ENCODE measurements around the gene SGPL1. TPM values are rescaled to one million over a fixed set of nuclear protein-coding genes. Genes with fewer than 3 reads are reported as not detected.

Gene SGPL1
- polyA plus RNA-seq, 1 experiment: 16.6 TPM

DNA sequence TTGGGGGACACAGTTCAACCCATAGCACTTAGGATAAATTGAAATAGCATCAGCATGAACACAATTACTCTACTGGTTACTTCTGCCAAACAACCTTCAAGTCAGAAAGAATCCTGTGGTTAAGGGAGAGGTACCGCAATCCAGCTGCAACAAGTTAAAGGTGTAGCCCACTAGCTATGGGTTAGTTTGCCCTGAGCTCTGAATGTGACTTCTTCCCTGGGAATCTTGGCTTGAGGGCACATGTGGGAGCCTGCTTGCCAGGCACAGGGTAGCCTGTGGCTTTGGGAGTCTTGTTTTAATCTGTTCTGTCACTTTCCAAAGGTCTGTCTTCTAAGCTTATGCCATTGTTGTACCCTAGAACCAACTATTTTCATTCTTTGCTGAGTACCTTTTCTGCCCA lies 8.9 kb upstream of the SGPL1 start:
- H3K27me3 ChIP-seq (ENCODE audit: control insufficient read depth, insufficient read depth, low read length): peaks cover 5% of the 10 kb centered on the region; the same call in 1 of the 2 replicates
- CTCF ChIA-PET: interaction anchor here (0.8 to 2.8 kb wide), 4 partner anchors 10 to 462 kb away, joined by 3 to 15 read pairs (median 3); partner anchors contain the start of gene SGPL1
- H3K36me3 ChIP-seq (ENCODE audit: control insufficient read depth, insufficient read depth, low read length): no peaks in the 10 kb centered on the region
- no peak for DNase-seq (ENCODE audit: low read depth)
- H3K4me3 ChIP-seq (ENCODE audit: low read depth, low read length): no peak overlapping the region
- TF ChIP-seq, protein P1, sequence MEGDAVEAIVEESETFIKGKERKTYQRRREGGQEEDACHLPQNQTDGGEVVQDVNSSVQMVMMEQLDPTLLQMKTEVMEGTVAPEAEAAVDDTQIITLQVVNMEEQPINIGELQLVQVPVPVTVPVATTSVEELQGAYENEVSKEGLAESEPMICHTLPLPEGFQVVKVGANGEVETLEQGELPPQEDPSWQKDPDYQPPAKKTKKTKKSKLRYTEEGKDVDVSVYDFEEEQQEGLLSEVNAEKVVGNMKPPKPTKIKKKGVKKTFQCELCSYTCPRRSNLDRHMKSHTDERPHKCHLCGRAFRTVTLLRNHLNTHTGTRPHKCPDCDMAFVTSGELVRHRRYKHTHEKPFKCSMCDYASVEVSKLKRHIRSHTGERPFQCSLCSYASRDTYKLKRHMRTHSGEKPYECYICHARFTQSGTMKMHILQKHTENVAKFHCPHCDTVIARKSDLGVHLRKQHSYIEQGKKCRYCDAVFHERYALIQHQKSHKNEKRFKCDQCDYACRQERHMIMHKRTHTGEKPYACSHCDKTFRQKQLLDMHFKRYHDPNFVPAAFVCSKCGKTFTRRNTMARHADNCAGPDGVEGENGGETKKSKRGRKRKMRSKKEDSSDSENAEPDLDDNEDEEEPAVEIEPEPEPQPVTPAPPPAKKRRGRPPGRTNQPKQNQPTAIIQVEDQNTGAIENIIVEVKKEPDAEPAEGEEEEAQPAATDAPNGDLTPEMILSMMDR (IDR thresholded peaks at IDR 0.05; ENCODE audit: insufficient read depth, low read depth, low read length): no peak
- POLR2A ChIA-PET: no interaction called here

DNA sequence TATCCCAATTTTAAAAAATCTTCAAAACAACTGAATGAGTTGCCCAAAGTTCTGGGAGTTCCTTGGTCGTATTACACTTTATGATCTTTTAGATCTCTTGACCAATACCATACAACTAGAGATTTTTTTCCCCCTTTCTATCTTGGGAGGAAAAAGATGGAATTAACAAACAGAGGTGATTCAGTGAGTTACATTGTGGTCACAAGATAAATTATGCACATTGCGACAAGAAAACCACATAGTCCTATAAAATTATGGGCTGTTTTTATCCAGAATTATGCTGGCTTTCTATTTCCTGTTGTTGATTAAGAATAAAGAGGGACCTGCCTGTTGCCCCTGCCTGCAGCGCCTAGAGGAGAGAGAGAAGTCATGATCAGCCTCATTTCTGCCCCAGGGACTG lies 8.2 kb upstream of the SGPL1 start:
- ChIA-PET POLR2A (no interaction called here), CTCF (interaction anchor here (1.2 to 2.8 kb wide), 3 partner anchors 9 to 258 kb away, joined by 3 to 15 read pairs (median 3); partner anchors contain the start of gene SGPL1)
- no peak overlapping the region for H3K4me3 ChIP-seq (ENCODE audit: low read depth, low read length)
- H3K27me3 ChIP-seq (ENCODE audit: control insufficient read depth, insufficient read depth, low read length): peaks cover 7% of the 10 kb centered on the region; the same call in 1 of the 2 replicates
- TF ChIP-seq, protein P1 (IDR thresholded peaks at IDR 0.05; ENCODE audit: insufficient read depth, low read depth, low read length): no peak
- H3K36me3 ChIP-seq (ENCODE audit: control insufficient read depth, insufficient read depth, low read length): no peaks in the 10 kb centered on the region
- no peak for DNase-seq (ENCODE audit: low read depth)

DNA sequence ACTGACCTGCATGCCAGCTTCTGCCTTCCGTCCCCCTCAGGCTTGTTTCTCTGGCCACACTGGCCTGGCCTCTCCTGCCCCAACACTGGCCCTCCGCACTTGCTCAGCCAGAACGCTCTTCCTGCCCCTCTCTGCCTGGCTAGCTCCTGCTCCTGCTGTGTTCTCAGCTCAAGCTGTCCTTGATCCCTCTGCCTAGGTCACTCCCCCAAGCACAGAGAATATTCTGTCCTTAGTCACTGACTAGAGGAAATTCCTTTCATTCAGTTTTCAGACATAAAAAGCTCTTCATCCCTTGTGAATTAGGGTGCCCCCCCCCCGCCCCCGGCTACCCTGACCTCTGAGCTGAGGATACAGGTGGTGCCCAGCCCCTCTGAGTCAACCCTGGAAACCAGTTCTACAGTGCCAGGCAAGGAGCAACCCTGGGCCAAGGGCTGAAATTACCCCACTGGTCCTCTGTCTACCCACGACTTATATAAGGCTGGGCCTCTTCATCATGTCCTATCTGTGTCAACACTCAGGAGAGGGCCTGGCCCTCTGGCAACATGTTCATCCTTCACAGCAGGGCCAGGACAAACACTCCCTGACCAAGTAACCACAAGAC lies 6.6 kb upstream of the SGPL1 start:
- CTCF ChIA-PET: interaction anchor here (1.0 to 1.8 kb wide), 4 partner anchors 12 to 260 kb away, joined by 3 to 7 read pairs (median 3); no protein-coding TSS in a partner anchor
- Histone ChIP-seq H3K27me3 (ENCODE audit: control insufficient read depth, insufficient read depth, low read length) (peaks cover 12% of the 10 kb centered on the region), H3K36me3 (ENCODE audit: control insufficient read depth, insufficient read depth, low read length) (no peaks in the 10 kb centered on the region), H3K4me3 (ENCODE audit: low read depth, low read length) (no peak overlapping the region)
- DNase-seq (ENCODE audit: low read depth): no peak
- TF ChIP-seq, protein P1 (IDR thresholded peaks at IDR 0.05; ENCODE audit: insufficient read depth, low read depth, low read length): no peak
- POLR2A ChIA-PET: no interaction called here

GRCh38 chr10:70809726-70810125 lies 6.0 kb upstream of the SGPL1 start:
- Histone ChIP-seq H3K4me3 (ENCODE audit: low read depth, low read length) (no peak overlapping the region), H3K27me3 (ENCODE audit: control insufficient read depth, insufficient read depth, low read length) (peaks cover 12% of the 10 kb centered on the region), H3K36me3 (ENCODE audit: control insufficient read depth, insufficient read depth, low read length) (no peaks in the 10 kb centered on the region)
- ChIA-PET CTCF (interaction anchor here (1.1 to 1.8 kb wide), 4 partner anchors 12 to 71 kb away, joined by 3 to 7 read pairs (median 4); no protein-coding TSS in a partner anchor), POLR2A (interaction anchor here (0.7 kb wide), 1 partner anchor 36 kb away, joined by 6 read pairs; no protein-coding TSS in a partner anchor)
- TF ChIP-seq, protein P1 (IDR thresholded peaks at IDR 0.05; ENCODE audit: insufficient read depth, low read depth, low read length): no peak
- no peak for DNase-seq (ENCODE audit: low read depth)

- POLR2A ChIA-PET: no interaction called here
- peaks cover 12% of the 10 kb centered on the region for H3K27me3 ChIP-seq (ENCODE audit: control insufficient read depth, insufficient read depth, low read length)
- DNase-seq (ENCODE audit: low read depth): no peak
- no peak overlapping the region for H3K4me3 ChIP-seq (ENCODE audit: low read depth, low read length)
- no peaks in the 10 kb centered on the region for H3K36me3 ChIP-seq (ENCODE audit: control insufficient read depth, insufficient read depth, low read length)
- CTCF ChIA-PET: interaction anchor here (0.9 to 1.8 kb wide), 3 partner anchors 68 to 261 kb away, joined by 3 to 7 read pairs (median 4); no protein-coding TSS in a partner anchor
- TF ChIP-seq, protein P1 (IDR thresholded peaks at IDR 0.05; ENCODE audit: insufficient read depth, low read depth, low read length): no peak
Observed at GRCh38 chr10:70810967-70811366, 4.8 kb upstream of the SGPL1 start.

Data from BJ (cell line).